HG03175 (cell line): ENCODE measurements around the gene NPY.
"Not testable (repeated sequence)": the region's sequence is repeated elsewhere in the genome, so short reads cannot be mapped to it uniquely, and the experiment has no call there.

Source experiments
- ATAC-seq: cut with Tn5 transposase; IDR thresholded peaks from one replicate; pipeline ENCODE4 v1.9.1; 2021; ENCODE audit warnings: mild to moderate bottlenecking, moderate library complexity; ENCODE audit not compliant: unreplicated experiment

The NPY gene

GRCh38 chr7:24283897-24284698 is at the start of gene NPY:
Gene NPY (plus strand): TSS chr7:24284190. CDS start chr7:24285241, 1,051 bp downstream.
- ATAC-seq, result peak; percentile 63

DNA sequence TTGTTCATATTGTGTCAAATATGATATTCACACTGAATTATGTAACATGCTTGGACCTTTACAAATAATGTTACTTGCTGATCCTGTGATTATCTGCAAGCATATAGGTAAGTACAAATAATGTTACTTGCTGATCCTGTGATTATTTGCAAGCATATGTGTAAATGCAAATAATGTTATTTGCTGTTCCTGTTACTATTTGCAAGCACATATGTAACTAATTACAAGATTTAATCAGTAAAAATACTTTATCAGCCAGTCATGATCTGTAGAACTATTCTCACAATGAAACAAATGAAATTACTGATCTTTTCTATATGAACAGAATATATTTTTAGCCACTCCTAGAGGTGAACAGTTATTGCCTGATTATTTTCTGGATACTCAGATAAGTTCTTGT is 44.7 kb upstream of the NPY start:
- ATAC-seq, result no peak

- no peak for ATAC-seq
Observed at GRCh38 chr7:24241206-24241605, 42.8 kb upstream of the NPY start.

DNA sequence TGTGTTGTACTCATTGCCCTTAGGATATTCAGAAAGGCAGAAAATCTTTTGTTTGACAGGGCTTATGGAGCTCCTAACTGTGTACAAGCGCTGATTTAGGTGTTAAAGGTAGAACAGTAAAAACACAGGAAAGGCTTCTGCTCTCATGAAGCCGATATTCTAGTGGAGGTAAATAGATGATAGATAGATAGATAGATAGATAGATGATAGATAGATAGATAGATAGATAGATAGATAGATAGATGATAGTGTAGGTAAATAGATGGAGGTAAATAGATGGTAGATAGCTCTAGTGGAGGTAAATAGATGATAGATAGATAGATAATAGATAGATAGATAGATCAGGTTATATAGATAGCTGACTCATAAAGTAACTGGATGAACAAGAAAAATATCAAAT is 39.4 kb upstream of the NPY start:
- ATAC-seq, result no peak

- peak; percentile 84 for ATAC-seq
Observed at GRCh38 chr7:24245362-24245761, 38.6 kb upstream of the NPY start.

DNA sequence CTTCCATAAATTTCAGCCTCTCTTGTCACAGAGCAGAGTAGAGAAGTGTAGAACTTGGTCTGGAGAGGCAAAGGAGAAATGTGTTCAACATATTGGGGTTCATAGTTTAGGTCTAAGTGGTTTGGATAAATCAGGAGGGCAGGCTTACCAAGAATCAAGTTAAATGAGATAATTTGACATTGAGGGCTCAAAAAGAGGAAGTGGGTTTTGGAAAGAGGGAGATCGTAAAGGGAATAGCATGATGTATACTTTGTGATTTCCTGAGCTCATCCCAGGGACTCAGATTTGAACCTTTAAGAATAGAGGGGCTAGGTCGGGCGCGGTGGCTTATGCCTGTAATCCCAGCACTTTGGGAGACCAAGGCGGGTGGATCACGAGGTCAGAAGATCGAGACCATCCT is 34.7 kb upstream of the NPY start:
- ATAC-seq, result no peak

- no peak for ATAC-seq
Observed at GRCh38 chr7:24251568-24251967, 32.4 kb upstream of the NPY start.

GRCh38 chr7:24255139-24255538 is 28.9 kb upstream of the NPY start:
- no peak for ATAC-seq

- ATAC-seq, result not testable (repeated sequence)
Observed at GRCh38 chr7:24258324-24258723, 25.7 kb upstream of the NPY start.

GRCh38 chr7:24271938-24272337 is 12.1 kb upstream of the NPY start:
- ATAC-seq, result no peak

GRCh38 chr7:24279512-24279911 is 4.5 kb upstream of the NPY start:
- ATAC-seq, result no peak

DNA sequence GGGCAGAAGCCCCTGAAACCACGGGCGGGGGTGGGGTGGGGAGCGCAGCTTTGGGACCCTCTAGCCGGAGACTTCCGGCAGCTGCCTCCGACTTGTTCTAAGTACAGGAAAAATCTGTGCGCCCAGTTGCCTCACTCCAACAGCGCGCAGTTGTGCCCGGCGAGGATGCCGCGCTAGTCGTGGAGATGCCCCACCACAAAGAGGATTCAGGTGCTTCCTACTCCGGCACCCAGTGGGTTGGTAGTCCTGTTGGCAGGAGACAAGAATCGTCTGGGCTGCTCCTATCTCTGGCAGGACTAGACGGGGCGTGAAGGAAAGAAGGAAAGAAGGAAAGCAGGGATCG is 465 bp upstream of the NPY start:
- peak; percentile 6 for ATAC-seq

DNA sequence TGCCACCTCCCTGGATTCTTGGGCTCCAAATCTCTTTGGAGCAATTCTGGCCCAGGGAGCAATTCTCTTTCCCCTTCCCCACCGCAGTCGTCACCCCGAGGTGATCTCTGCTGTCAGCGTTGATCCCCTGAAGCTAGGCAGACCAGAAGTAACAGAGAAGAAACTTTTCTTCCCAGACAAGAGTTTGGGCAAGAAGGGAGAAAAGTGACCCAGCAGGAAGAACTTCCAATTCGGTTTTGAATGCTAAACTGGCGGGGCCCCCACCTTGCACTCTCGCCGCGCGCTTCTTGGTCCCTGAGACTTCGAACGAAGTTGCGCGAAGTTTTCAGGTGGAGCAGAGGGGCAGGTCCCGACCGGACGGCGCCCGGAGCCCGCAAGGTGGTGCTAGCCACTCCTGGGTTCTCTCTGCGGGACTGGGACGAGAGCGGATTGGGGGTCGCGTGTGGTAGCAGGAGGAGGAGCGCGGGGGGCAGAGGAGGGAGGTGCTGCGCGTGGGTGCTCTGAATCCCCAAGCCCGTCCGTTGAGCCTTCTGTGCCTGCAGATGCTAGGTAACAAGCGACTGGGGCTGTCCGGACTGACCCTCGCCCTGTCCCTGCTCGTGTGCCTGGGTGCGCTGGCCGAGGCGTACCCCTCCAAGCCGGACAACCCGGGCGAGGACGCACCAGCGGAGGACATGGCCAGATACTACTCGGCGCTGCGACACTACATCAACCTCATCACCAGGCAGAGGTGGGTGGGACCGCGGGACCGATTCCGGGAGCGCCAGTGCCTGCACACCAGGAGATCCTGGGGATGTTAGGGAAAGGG is 913 bp downstream of the NPY start:
- ATAC-seq, result no peak

DNA sequence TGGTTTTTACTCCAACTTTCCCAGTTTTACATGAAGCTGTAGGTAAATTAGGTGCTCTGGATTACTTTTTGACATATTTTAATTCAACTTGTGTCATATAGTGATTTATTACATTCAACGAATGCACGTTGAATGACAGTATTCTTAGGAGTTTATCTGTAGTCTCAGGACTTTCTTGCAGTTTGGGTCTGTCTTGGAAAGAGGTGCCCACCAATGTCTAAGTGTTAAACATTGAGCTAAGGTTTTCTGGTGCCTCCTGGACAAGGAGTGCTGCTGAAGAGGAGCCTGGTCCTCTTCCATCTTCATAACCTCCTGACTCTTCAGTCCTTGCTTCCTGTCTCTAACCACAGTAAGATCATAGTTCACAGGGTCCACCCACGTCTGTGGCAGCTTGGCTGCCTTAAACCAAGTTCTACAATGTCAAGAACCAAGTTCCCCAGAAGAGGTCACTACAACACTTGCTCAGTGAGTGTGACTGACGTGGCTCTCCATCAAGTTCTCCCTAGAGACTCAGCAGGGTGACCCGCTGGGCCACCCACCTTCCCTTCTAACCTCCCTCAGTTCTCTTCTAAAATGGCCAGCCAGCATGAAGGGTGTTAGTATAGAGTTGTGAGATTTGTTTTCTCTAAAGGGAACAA is 6.1 kb downstream of the NPY start:
- ATAC-seq, result peak; percentile 98

DNA sequence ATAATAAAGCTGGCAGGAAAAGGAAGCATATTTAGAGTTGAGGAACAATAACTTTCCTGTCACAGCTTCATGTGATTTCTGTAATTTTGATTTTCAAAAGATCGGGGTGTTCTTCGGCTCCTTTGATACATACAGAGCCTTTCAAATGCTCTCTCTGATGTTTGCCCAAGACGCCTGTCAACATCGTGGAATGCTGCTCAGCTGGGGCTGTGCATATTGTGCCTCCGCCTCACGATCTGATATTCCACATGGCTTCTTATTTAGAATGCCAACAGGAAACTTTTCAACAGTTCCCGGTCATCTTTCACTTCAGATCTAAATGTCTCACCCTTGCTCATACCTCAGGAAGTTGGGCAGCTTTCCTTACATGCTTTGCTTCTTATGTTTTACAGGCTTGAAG is 7.3 kb downstream of the NPY start:
- no peak for ATAC-seq

- ATAC-seq, result no peak
Observed at GRCh38 chr7:24297362-24297761, 13.4 kb downstream of the NPY start.

- no peak for ATAC-seq
Observed at GRCh38 chr7:24298696-24299095, 14.7 kb downstream of the NPY start.

GRCh38 chr7:24299192-24299591 is 15.2 kb downstream of the NPY start:
- ATAC-seq, result no peak

GRCh38 chr7:24301703-24302102 is 17.7 kb downstream of the NPY start:
- ATAC-seq, result peak; percentile 64

DNA sequence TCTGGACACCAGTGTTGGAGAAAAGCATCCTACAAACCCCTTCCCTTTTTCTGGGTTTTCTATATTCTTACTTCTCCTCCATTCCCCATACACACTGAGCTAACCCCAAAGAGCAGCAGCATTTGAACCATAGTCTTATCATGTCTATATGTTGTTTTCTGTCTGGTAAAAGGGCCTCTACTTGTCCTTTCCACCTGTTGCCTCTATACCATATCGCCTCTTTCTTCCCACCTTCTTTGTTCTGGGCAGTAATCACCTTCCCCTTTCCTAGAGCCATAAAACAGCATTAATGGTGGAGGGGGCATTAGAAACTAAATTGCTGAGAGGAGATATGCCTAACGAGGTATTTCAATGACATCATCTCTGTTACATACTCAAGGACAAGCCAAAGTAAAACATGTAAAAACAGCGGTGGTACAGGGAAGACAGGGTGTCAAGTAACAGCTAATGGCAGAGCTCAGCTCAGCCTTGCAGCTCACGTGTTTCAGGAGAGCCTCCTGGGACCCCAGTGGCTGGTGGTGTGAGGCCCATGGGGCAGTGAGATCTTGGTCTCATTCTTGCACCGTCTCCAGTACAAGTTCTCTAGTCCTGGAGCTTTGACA is 20.6 kb downstream of the NPY start:
- no peak for ATAC-seq

- ATAC-seq, result no peak
Observed at GRCh38 chr7:24307326-24307725, 23.3 kb downstream of the NPY start.
